MM.1S (cell line): ENCODE results near the gene NTM.

ENCODE experiments used
- EZH2 ChIP-seq: fragments of 300-600 bp; sonication (generic); optimal IDR thresholded peaks from 2 replicates; pipeline ENCODE3; 2017; ENCODE audit warnings: low read depth, mild to moderate bottlenecking, antibody characterized with exemption, low read length, mixed read lengths
- TF ChIP-seq, protein P1 (sequence below): fragments of 300-600 bp; sonication (generic); IDR thresholded peaks from 2 replicates; pipeline ENCODE4 v1.5.1; 2016; ENCODE audit warnings: antibody characterized with exemption, low read length, mixed read lengths

- TF ChIP-seq, protein P1, sequence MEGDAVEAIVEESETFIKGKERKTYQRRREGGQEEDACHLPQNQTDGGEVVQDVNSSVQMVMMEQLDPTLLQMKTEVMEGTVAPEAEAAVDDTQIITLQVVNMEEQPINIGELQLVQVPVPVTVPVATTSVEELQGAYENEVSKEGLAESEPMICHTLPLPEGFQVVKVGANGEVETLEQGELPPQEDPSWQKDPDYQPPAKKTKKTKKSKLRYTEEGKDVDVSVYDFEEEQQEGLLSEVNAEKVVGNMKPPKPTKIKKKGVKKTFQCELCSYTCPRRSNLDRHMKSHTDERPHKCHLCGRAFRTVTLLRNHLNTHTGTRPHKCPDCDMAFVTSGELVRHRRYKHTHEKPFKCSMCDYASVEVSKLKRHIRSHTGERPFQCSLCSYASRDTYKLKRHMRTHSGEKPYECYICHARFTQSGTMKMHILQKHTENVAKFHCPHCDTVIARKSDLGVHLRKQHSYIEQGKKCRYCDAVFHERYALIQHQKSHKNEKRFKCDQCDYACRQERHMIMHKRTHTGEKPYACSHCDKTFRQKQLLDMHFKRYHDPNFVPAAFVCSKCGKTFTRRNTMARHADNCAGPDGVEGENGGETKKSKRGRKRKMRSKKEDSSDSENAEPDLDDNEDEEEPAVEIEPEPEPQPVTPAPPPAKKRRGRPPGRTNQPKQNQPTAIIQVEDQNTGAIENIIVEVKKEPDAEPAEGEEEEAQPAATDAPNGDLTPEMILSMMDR, result no peak
- no peak for TF ChIP-seq EZH2
These were observed 495.4 kb downstream of the NTM start for GRCh38 chr11:131865860-131866259.
